IMR-90 (cell line): ENCODE data around the gene KIF1A. TPM values are rescaled to one million over a fixed set of nuclear protein-coding genes. Genes with fewer than 3 reads are reported as not detected.

ENCODE experiments used
- ATAC-seq: fragments of 200-7000 bp; cut with Tn5 transposase; 2 replicates; pipeline ENCODE4 v1.9.1; 2020; ENCODE audit warnings: low read depth, mild to moderate bottlenecking, moderate library complexity
- BruUV-seq: library from RNA; stranded (reverse); fragments of 400-500 nt; replicated peaks from 2 replicates; lab custom pipeline; 2021; lab: Mats Ljungman, UMichigan
- CTCF ChIA-PET: fragments of 300-600 bp; formaldehyde crosslinking; extraction: SDS; loops from one replicate; lab custom pipeline; 2021; ENCODE audit warnings: antibody characterized with exemption; lab: Yijun Ruan, JAX
- POLR2A ChIA-PET: fragments of 300-600 bp; sonication (Branson Sonifier 250); formaldehyde crosslinking; loops from one replicate; lab custom pipeline; 2022; ENCODE audit warnings: antibody characterized with exemption; ENCODE audit not compliant: unreplicated experiment; lab: Charles Lee
- DNase-seq: peaks from one replicate; pipeline ENCODE4 v3.0.0; 2013
- H2AFZ ChIP-seq: replicated peaks from 2 replicates; pipeline ENCODE3; 2013; ENCODE audit warnings: low read length, mild to moderate bottlenecking; ENCODE audit not compliant: poor library complexity
- H2AK5ac ChIP-seq: 2 replicates; pipeline ENCODE4 v1.6.1; 2013; ENCODE audit warnings: low read depth, low read length, inconsistent platforms
- H2AK9ac ChIP-seq: replicated peaks from 2 replicates; pipeline ENCODE3; 2013; ENCODE audit warnings: mild to moderate bottlenecking, low read depth, low read length, moderate library complexity; ENCODE audit not compliant: poor library complexity
- H2BK120ac ChIP-seq: 2 replicates; pipeline ENCODE4 v1.6.1; 2013; ENCODE audit warnings: low read depth, low read length, inconsistent platforms
- H2BK15ac ChIP-seq: 3 replicates; pipeline ENCODE4 v1.6.1; 2013; ENCODE audit warnings: low read depth, low read length, inconsistent platforms
- H2BK20ac ChIP-seq: 2 replicates; pipeline ENCODE4 v1.6.1; 2013; ENCODE audit warnings: low read depth, mild to moderate bottlenecking, inconsistent platforms, low read length, moderate library complexity
- H2BK5ac ChIP-seq: 2 replicates; pipeline ENCODE4 v1.6.1; 2013; ENCODE audit warnings: mild to moderate bottlenecking, low read depth, low read length, inconsistent platforms; ENCODE audit not compliant: poor library complexity, severe bottlenecking
- H3K14ac ChIP-seq: replicated peaks from 2 replicates; pipeline ENCODE4 v1.6.1; 2013; ENCODE audit warnings: low read depth, low read length, inconsistent platforms
- H3K18ac ChIP-seq: 2 replicates; pipeline ENCODE4 v1.6.1; 2013; ENCODE audit warnings: low read depth, low read length, control low read depth
- H3K23ac ChIP-seq: 2 replicates; pipeline ENCODE4 v1.6.1; 2013; ENCODE audit warnings: low read depth, low read length, inconsistent platforms
- H3K27ac ChIP-seq: 2 replicates; pipeline ENCODE4 v1.5.1; 2013; ENCODE audit warnings: mild to moderate bottlenecking, control low read depth, low read length; ENCODE audit not compliant: insufficient read depth
- H3K27me3 ChIP-seq: 2 replicates; pipeline ENCODE4 v1.6.1; 2013; ENCODE audit warnings: low read length; ENCODE audit not compliant: control insufficient read depth, insufficient read depth
- H3K36me3 ChIP-seq: 2 replicates; pipeline ENCODE4 v1.6.1; 2013; ENCODE audit warnings: low read length, mixed read lengths; ENCODE audit not compliant: control insufficient read depth, insufficient read depth
- H3K4ac ChIP-seq: 2 replicates; pipeline ENCODE4 v1.6.1; 2013; ENCODE audit warnings: low read depth, low read length, inconsistent platforms
- H3K4me1 ChIP-seq: 2 replicates; pipeline ENCODE4 v1.6.1; 2013; ENCODE audit warnings: low read length, mixed read lengths; ENCODE audit not compliant: control insufficient read depth, insufficient read depth
- H3K4me2 ChIP-seq: 2 replicates; pipeline ENCODE4 v1.6.1; 2013; ENCODE audit warnings: low read depth, mild to moderate bottlenecking, control low read depth, low read length, moderate library complexity
- H3K4me3 ChIP-seq: 2 replicates; pipeline ENCODE4 v1.5.1; 2013; ENCODE audit warnings: low read depth, mild to moderate bottlenecking, control low read depth, low read length, moderate library complexity; ENCODE audit not compliant: insufficient read depth
- H3K56ac ChIP-seq: 2 replicates; pipeline ENCODE4 v1.6.1; 2013; ENCODE audit warnings: low read length, inconsistent platforms; ENCODE audit not compliant: insufficient read depth; ENCODE audit errors: extremely low read depth
- H3K79me1 ChIP-seq, 2 experiments: 2 replicates each; pipeline ENCODE4 v1.6.1; 2013; ENCODE audit warnings: low read length in 2 of 2, inconsistent platforms in 1 of 2, low read depth in 1 of 2
- H3K9ac ChIP-seq: 2 replicates; pipeline ENCODE4 v1.6.1; 2013; ENCODE audit warnings: low read depth, low read length, control low read depth
- H3K9me1 ChIP-seq: 2 replicates; pipeline ENCODE4 v1.6.1; 2013; ENCODE audit warnings: low read length, inconsistent platforms; ENCODE audit not compliant: insufficient read depth
- H3K9me3 ChIP-seq: 2 replicates; pipeline ENCODE4 v1.6.1; 2013; ENCODE audit warnings: low read length; ENCODE audit not compliant: control insufficient read depth, insufficient read depth
- H4K20me1 ChIP-seq: 2 replicates; pipeline ENCODE4 v1.6.1; 2013; ENCODE audit warnings: low read length, inconsistent platforms; ENCODE audit not compliant: insufficient read depth
- H4K5ac ChIP-seq: 2 replicates; pipeline ENCODE4 v1.6.1; 2013; ENCODE audit warnings: mild to moderate bottlenecking, low read depth, low read length, control low read depth
- H4K8ac ChIP-seq, 2 experiments: 2 replicates each; pipeline ENCODE4 v1.6.1; 2013; ENCODE audit warnings: low read depth in 2 of 2, low read length in 2 of 2, control low read depth in 1 of 2, inconsistent platforms in 1 of 2
- H4K91ac ChIP-seq: 2 replicates; pipeline ENCODE4 v1.6.1; 2013; ENCODE audit warnings: low read depth, low read length, inconsistent platforms; ENCODE audit not compliant: insufficient read depth
- BHLHE40 ChIP-seq: fragments of 150-350 bp; IDR thresholded peaks from 2 replicates; pipeline ENCODE4 v1.6.1; 2016; ENCODE audit warnings: mild to moderate bottlenecking, low read depth, low read length
- CEBPB ChIP-seq: IDR thresholded peaks from 2 replicates; pipeline ENCODE4 v1.6.1; 2012; ENCODE audit warnings: low read depth, low read length, improper control_type of control experiment
- CHD1 ChIP-seq: IDR thresholded peaks from 2 replicates; pipeline ENCODE4 v1.6.1; 2012; ENCODE audit warnings: low read depth, low read length, improper control_type of control experiment
- FOS ChIP-seq: fragments of 150-350 bp; IDR thresholded peaks from 2 replicates; pipeline ENCODE4 v1.6.1; 2016; ENCODE audit warnings: low read depth, low read length
- MAFK ChIP-seq: IDR thresholded peaks from 2 replicates; pipeline ENCODE4 v1.6.1; 2012; ENCODE audit warnings: low read depth, low read length, improper control_type of control experiment
- MAZ ChIP-seq: IDR thresholded peaks from 2 replicates; pipeline ENCODE4 v1.6.1; 2012; ENCODE audit warnings: low read depth, mild to moderate bottlenecking, low read length, improper control_type of control experiment, moderate library complexity, borderline replicate concordance
- MXI1 ChIP-seq: IDR thresholded peaks from 2 replicates; pipeline ENCODE4 v1.6.1; 2012; ENCODE audit warnings: low read depth, mild to moderate bottlenecking, low read length, moderate library complexity, borderline replicate concordance
- NFE2L2 ChIP-seq: fragments of 150-350 bp; IDR thresholded peaks from 2 replicates; pipeline ENCODE4 v1.6.1; 2016; ENCODE audit warnings: low read depth, mild to moderate bottlenecking, low read length
- POLR2A ChIP-seq: IDR thresholded peaks from 2 replicates; pipeline ENCODE4 v1.6.1; 2012; ENCODE audit warnings: mild to moderate bottlenecking, low read depth, low read length
- RAD21 ChIP-seq: IDR thresholded peaks from 2 replicates; pipeline ENCODE4 v1.6.1; 2012; ENCODE audit warnings: low read length, improper control_type of control experiment
- RFX5 ChIP-seq: IDR thresholded peaks from 2 replicates; pipeline ENCODE4 v1.8.0; 2012; ENCODE audit warnings: low read depth, mild to moderate bottlenecking, low read length, moderate library complexity
- SMC3 ChIP-seq: fragments of 150-350 bp; IDR thresholded peaks from 2 replicates; pipeline ENCODE4 v1.6.1; 2016; ENCODE audit warnings: low read depth, mild to moderate bottlenecking, antibody characterized with exemption, low read length, moderate library complexity
- WGBS, 2 experiments: methylation state at CpG; one replicate each; pipeline versions ENCODE4 v1.1.5 to v1.1.7; 2013; ENCODE audit warnings: missing lambda C conversion rate in 2 of 2; ENCODE audit not compliant: insufficient read length in 1 of 2; ENCODE audit errors: extremely low coverage in 2 of 2; 5-methylcytosine and 5-hydroxymethylcytosine counted together
- dilution Hi-C: fragments of 300-500 bp; cut with HindIII; formaldehyde crosslinking; loops from one replicate; pipeline ENCODE4 v1.14.3; 2018; ENCODE audit warnings: low sequenced_read_pairs; ENCODE audit not compliant: unreplicated experiment
- in situ Hi-C: fragments of 300-500 bp; cut with MboI; formaldehyde crosslinking; loops from 3 replicates; pipeline ENCODE4 v1.14.3; 2019; ENCODE audit warnings: low sequenced_read_pairs, inconsistent platforms, mixed read lengths
- intact Hi-C: fragments of 100-400 bp; cut with micrococcal nuclease; formaldehyde crosslinking; loops from 2 replicates; pipeline ENCODE4 v1.10.0; 2022
- polyA plus RNA-seq, 3 experiments: library from polyadenylated mRNA; depleted of rRNA; stranded (reverse); fragments of >200 nt; gene quantifications; 2 replicates each; pipeline ENCODE4 v1.2.3, GENCODE V29; 2012; ENCODE audit warnings: low replicate concordance in 1 of 3
- total RNA-seq: library from RNA; depleted of rRNA; stranded (reverse); fragments of >200 nt; gene quantifications from 2 replicates; pipeline ENCODE4 v1.2.3, GENCODE V29; 2012
- TF ChIP-seq, protein P1 (sequence below): conservative IDR thresholded peaks from 2 replicates; pipeline ENCODE4 v1.5.1; 2012; ENCODE audit warnings: mild to moderate bottlenecking, low read depth, low read length, improper control_type of control experiment
- TF ChIP-seq, protein P2 (sequence below): fragments of 150-350 bp; IDR thresholded peaks from 2 replicates; pipeline ENCODE4 v1.6.1; 2017; ENCODE audit warnings: mild to moderate bottlenecking, antibody characterized with exemption, low read length, low read depth

KIF1A gene
- total and polyA plus RNA-seq, 2 of the 4 experiments (the other 2 are of a cell fraction): under 0.01 TPM; not detected in 1

DNA sequence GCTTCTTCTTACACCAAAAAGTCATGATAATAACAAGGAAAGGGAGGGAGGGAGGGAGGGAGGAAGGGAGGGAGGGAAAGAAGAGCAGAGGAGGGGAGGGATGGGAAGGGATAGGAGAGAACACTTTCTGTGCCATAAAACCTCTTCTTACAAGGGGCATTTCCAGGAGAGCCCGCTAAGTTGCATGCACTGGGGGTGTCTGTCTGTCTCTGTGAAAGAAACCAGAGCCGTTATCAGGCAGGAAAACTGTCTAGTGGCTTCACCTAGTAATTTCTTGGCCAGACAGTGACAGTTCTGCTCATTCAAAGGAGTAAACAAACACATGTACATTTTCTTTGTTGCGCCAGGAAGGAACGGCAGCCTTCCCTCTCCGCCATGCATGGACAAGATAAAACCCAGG is 82.5 kb downstream of the KIF1A start:
- ATAC-seq (no peak), DNase-seq (no peak)
- ChIA-PET POLR2A (no interaction called here), CTCF (no interaction called here)
- intact Hi-C loops (no loop called here), dilution Hi-C loops (no loop called here), in situ Hi-C loops (no loop called here)
- Histone ChIP-seq H2BK20ac (no peak overlapping the region), H3K14ac (no peak overlapping the region), H2BK15ac (no peak overlapping the region), H3K27ac (no peak overlapping the region), H3K18ac (no peak overlapping the region), H3K56ac (no peak overlapping the region), H2AFZ (no peak overlapping the region), H3K4me3 (no peak overlapping the region), H4K8ac (no peak overlapping the region), H3K23ac (no peak overlapping the region), H4K5ac (no peak overlapping the region), H3K79me1 (no peaks in the 10 kb centered on the region), H3K9me1 (no peaks in the 10 kb centered on the region), H3K9ac (no peak overlapping the region), H2BK120ac (no peak overlapping the region), H3K4me2 (no peak overlapping the region), H2AK9ac (no peak overlapping the region), H3K36me3 (no peaks in the 10 kb centered on the region), H4K91ac (no peak overlapping the region), H4K20me1 (no peaks in the 10 kb centered on the region), H2AK5ac (no peak overlapping the region), H3K27me3 (peaks cover 45% of the 10 kb centered on the region), H3K4me1 (no peaks in the 10 kb centered on the region), H3K4ac (no peak overlapping the region), H2BK5ac (no peak overlapping the region), H3K9me3 (no peaks in the 10 kb centered on the region)
- TF ChIP-seq, protein P1, sequence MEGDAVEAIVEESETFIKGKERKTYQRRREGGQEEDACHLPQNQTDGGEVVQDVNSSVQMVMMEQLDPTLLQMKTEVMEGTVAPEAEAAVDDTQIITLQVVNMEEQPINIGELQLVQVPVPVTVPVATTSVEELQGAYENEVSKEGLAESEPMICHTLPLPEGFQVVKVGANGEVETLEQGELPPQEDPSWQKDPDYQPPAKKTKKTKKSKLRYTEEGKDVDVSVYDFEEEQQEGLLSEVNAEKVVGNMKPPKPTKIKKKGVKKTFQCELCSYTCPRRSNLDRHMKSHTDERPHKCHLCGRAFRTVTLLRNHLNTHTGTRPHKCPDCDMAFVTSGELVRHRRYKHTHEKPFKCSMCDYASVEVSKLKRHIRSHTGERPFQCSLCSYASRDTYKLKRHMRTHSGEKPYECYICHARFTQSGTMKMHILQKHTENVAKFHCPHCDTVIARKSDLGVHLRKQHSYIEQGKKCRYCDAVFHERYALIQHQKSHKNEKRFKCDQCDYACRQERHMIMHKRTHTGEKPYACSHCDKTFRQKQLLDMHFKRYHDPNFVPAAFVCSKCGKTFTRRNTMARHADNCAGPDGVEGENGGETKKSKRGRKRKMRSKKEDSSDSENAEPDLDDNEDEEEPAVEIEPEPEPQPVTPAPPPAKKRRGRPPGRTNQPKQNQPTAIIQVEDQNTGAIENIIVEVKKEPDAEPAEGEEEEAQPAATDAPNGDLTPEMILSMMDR: no peak
- TF ChIP-seq FOS (no peak), POLR2A (no peak), MAZ (no peak), MXI1 (no peak), RAD21 (no peak), NFE2L2 (no peak), CEBPB (no peak), SMC3 (no peak), CHD1 (no peak), RFX5 (no peak), BHLHE40 (no peak), MAFK (no peak)
- TF ChIP-seq, protein P2, sequence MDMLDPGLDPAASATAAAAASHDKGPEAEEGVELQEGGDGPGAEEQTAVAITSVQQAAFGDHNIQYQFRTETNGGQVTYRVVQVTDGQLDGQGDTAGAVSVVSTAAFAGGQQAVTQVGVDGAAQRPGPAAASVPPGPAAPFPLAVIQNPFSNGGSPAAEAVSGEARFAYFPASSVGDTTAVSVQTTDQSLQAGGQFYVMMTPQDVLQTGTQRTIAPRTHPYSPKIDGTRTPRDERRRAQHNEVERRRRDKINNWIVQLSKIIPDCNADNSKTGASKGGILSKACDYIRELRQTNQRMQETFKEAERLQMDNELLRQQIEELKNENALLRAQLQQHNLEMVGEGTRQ: no peak
- WGBS, 2 experiments: 54% methylated on average over 2 of the region's 5 CpGs; no CpG with 5 or more reads in 1 of the 2 experiments
- no TSS peak for BruUV-seq
